Renal cortical epithelial cell (primary cell): ENCODE measurements around the gene PPID. TPM values are rescaled to one million over a fixed set of nuclear protein-coding genes. Genes with fewer than 3 reads are reported as not detected.
"Not testable (repeated sequence)": the region's sequence is repeated elsewhere in the genome, so short reads cannot be mapped to it uniquely, and the experiment has no call there.

Experiments used
- DNase-seq: peaks from one replicate; pipeline ENCODE4 v3.0.0-alpha.2; 2011; ENCODE audit warnings: low read depth
- total RNA-seq: library from RNA; depleted of rRNA; stranded (reverse); fragments of >200 nt; gene quantifications from 2 replicates; pipeline ENCODE4 v1.2.3, GENCODE V29; 2014

PPID gene
- total RNA-seq, result 38.0 and 46.0 TPM in 2 replicates

DNA sequence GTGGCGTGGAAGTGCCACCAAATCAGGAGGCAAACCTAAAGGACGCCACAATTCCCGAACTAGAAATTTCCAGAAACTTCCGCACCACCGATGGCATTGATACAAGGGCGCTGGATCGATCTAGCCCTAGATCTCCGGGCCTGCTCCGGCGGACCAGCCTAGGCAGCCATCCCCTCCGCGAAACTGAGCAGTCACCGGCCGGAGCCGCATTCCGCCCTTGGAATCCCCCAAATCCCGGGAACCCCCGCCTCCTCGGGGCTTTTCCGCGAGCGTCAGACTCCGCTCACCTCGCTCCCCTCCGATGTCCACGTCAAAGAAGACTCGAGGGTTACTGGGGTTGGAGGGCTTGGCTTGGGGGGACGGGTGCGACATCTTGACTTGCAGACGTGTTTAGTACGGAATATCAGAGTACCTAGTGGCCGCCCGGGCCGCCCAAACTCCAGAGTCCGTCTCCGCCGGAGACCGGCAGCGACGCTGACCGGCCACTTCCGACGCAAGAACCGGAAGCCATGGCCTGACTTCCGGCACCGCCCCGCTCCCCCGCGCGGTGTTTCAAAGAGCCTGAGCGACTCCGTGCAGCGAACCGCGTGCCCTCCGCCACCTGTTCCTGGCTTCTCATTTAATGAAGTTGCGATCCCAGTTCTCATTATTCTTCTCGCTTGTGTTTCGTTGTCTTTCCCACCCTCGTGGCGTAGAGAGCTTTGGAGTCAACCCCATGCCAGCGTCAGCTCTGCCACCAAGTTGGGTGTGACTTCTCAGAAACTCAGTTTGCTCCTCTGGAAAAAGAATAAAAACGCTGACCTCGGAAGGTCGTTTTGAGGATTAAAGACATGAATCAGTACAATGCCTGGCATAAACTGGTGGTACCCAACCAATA lies at the start of gene PPID:
Gene PPID, minus strand, starts transcription at position 480 of the 877 bp plus-strand sequence. Its CDS starts 108 bp downstream, at position 372.
- peak; percentile 61 for DNase-seq

DNA sequence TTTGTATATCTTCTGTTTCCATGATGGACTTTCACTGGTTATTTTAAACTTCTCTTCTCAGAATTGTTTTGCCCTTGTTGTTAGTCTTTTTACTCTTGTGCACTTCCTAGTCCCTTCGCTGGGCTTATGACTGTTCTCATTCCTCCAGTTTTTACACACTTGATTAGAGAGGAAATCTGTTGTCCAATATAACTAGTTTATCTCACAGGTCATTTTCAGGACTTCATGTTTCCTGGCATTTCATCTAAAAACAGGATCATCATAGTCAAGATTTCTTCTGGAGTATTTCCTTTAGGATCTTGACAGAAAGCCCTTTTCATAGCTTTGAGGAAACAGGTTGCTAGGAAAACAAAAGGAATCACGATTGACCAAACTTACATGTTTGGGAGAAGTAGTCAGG lies 48.6 kb upstream of the PPID start:
- no peak for DNase-seq

DNA sequence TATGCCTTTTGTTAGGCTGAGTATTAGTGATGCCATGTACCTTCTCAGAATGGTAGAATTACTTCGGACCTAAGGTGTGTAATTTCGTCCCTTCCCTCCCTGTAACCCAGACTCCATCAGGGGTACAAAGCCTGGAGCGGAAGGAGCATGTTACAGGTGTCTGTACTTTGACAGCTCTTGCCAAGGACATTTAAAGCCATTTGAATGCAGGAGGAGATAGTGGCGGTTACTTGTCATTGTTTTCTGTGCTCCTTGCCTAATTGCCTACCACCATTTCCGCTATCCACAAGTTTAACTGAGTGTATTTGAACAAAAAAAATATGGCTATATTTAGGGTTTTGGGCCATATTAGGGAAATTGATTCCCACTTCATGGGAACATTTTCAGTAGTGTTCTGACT lies 47.5 kb upstream of the PPID start:
- no peak for DNase-seq

DNA sequence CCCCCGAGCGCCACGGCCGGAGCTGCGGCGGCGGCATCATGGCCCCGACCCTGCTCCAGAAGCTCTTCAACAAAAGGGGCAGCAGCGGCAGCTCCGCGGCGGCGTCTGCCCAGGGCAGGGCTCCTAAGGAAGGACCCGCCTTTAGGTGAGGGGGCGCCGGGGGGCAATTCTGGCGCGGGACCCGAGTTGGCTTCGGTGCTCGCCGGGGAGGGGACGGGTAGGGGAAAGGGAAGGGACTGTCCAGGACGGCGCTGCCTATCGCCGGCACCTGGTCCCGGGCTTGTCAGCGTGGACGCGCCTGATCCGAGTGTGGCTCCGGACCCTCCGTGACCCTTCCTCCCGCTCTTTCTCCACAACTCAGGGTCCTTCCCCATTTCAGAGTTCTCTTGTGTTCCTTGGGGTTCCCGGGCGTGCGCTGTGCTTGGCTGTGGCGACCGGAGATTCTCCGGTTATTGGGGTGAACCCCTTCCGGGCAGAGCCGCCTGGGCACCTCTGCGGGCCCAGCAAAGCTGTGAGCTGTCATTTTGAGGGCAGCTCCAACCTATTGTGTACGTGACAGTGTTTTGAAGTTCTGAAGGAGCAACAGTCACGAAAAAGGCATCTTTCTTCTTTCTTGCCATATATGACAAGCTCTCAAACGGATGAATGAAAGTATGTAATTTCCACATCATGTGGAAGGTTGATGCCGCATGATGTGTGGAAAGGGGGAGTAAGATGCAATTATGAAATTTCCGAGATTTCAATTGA lies 46.2 kb upstream of the PPID start:
- no peak for DNase-seq

DNA sequence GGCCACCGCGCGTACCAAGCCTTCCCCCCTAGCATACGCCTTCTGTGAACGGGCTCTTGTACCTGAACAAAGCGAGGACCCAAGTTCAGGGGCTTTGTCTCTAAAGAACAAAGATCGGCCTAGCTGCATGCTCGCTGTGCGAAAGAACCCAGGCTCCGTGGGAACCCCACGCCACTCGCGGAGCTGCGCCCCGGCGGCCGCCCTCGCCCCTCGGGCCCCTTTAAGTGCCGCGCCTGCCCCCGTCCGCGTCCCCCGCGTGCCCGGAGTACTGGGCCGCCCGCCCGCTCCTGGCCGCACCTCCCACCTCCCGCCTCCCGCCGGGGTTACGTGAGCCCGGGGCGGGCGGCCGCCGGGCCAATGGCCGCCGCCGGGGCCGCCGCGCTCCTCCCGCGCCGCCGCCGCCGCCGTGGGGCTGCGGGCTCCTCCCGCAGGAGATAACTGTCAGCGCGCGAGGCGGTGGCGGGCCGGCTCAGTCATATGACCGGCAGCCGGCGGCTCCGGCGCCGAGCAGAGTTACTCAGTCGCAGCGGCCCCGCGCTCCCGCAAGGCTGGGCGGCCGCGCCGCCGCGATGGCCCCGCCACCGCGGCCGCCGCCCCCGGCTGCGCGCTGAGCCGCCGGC lies 45.5 kb upstream of the PPID start, which contains the start of gene FNIP2:
Gene FNIP2, plus strand, starts transcription at position 472 of the 620 bp plus-strand sequence. CDS start 187 bp downstream, outside the sequence.
- DNase-seq, result no peak

DNA sequence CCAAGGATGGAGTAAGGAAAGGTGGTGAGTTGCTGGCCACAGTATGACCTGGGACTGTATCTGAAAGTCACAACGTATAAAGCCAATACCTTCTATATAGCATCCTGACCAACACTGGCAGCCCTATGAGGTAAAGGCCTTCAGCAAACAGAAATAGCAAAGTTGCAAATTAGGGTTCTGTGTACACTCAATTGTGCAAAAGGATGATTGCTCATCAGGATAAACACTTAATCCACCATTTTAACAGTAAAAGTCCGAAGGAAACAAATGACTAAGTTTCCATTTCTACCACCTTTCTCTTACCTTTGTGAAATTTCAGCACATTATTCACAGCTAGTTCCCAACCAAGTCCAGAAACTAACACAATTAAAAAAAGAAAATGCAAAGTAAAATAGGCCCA lies 44.3 kb upstream of the PPID start:
- DNase-seq, result no peak

DNA sequence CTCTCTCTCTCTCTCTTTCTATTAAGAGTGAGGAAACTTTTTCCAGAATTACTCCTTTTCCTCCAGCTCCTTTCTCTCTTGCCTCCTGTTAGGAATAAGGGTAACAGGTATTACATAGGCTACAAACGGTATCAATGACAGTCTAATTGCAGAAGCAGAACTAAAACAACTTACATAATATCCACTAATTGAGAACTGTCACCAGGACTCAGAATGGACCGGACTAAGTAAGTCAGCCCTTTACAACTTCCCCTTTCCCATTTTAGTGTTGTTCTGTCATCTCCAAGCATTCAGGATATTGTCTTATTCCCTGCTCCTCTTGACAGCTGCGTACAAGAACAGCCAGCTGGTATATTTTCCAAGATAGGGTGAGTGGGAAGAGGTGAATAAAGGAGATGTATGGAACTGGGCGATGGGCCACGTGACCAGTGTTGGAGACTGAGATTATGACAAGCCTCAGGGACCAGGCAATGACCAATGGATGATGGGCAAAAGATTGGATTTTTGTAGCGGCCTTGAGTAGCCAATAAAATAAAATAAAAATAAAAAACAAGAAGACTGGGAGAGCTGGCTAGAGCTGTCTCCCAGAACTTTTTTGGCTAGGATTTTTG lies 43.3 kb upstream of the PPID start:
- no peak for DNase-seq

DNA sequence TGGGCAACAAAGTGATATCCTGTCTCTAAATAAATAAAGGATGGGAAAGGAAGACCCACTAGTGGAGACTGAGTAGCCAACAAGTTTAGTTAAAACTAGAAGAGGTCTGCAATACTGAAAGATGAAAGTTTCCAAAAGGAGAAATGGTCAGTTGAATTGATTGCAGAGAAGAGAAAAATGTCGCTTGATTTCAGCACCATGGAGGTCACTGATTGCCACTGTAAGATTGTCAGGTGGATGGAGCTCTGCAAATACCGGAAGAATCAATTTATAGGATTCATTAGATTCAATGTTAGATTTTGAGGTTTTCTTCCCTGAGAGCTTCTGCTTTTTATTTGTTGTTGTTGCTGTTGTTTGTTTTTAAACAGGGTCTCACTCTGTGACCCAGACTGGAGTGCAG lies 40.3 kb upstream of the PPID start:
- no peak for DNase-seq

DNA sequence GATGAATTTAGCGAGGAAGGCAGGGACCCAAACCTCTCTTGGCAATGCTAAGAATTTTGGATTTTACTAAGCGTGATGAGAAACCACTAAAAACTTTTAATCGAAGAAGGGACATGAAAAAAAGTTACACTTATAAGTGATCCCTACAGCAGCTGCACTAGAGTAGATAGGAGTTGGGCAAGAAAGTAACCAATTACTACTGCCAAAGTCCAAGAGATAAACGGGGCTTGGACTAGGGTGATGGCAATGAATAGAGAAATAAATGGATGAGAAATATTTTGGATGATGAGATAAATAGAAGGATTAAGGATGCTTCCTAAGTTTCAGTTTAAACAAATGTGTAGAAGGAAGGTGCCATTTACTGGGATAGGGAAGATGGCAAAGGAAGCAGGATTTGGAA lies 39.4 kb upstream of the PPID start:
- DNase-seq, result no peak

DNA sequence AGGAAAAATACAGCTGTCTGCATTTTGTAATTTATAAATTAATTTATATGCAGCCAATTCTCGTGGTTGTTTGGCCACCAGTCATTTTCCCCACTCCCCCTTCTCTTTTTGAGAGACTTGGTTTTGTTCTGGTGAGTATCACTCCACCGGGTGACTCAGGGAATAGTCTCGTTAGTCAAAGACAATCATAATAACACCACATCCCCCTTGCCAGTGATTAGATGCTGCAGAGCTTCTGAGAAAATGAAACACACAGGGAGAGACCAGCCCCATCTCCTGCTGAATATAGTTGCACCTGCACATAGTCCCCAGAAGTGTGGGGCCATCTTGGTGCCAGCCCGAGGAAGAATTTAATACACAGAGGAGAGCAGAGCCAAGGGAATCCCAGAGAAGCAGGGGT lies 37.7 kb upstream of the PPID start:
- no peak for DNase-seq

DNA sequence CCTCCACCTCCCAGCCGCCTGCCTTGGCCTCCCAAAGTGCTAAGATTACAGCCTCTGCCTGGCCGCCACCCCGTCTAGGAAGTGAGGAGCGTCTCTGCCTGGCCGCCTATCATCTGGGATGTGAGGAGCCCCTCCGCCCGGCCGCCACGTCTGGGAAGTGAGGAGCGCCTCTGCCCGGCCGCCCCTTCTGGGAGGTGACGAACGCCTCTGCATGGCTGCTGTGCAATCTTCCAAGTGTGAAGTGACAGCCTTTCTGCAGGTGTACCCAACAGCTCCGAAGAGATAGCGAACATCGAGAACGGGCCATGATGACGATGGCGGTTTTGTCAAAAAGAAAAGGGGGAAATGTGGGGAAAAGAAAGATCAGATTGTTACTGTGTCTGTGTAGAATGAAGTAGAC lies 36.3 kb upstream of the PPID start:
- DNase-seq, result not testable (repeated sequence)

DNA sequence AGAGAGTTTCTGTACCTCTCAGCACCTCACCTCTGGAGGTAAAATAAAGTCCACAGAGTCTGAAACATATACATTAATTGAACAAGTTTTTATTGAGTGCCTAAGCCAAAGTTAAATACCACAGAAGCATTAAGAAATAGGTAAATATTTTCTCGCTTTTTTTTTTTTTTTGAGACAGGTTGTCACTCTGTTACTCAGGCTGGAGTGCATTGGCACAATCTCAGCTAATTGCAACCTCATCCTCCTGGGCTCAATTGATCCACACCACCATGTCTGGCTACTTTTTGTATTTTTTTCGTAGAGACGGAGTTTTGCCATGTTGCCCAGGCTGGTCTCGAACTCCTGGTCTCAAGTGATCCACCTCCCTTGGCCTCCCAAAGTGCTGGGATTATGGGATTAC lies 35.5 kb upstream of the PPID start:
- DNase-seq, result no peak

DNA sequence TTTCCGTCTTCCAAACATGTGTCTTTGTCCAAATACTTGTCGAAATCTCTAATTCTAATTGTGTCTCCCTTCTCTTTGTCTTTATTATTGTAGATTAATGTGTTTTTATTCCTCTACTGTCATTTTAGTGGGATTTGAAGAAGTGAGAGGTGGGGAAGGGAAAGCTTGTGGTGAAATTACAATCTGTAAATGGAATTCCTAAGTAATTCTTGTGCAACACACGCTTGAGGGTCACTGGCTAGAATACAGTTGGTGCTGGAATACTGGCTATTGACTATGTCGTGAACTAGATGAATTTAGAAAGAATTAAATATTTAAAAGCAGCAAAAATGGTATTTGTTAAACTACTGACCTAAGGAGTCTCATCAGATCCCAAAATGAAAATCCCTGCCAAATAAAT lies 34.9 kb upstream of the PPID start:
- no peak for DNase-seq

DNA sequence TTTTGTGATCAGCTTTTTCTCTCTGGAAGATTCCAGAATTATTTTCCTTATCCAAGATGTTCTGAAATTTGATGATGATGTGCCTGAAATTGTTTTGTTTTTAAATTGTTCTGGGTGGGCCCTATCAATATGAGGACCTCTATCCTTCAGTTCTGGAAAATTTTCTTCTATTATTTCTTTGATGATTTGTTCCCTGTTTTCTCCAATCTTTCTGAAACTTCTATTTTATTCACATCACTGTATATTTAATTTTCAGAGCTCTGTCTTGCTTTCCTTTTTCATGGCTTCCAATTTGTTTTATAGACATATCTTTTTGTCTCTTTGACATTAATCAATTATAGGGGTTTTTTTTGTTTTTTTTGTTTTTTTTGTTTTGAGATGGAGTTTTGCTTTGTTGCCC lies 33.4 kb upstream of the PPID start:
- no peak for DNase-seq

DNA sequence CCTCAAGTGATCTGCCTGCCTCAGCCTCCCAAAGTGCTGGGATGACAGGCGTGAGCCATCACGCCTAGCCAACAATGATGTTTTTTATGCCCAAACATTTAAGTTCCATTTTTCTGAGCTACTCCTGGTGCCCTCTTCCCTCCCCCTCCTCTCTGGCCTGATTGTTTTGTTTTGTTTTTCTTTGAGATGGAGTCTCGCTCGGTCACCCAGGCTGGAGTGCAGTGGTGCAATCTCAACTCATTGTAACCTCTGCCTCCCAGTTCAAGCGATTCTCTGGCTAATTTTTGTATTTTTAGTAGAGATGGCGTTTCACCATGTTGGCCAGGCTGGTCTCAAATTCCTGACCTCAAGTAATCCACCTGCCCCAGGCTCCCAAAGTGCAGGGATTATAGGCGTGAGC lies 32.6 kb upstream of the PPID start:
- not testable (repeated sequence) for DNase-seq

DNA sequence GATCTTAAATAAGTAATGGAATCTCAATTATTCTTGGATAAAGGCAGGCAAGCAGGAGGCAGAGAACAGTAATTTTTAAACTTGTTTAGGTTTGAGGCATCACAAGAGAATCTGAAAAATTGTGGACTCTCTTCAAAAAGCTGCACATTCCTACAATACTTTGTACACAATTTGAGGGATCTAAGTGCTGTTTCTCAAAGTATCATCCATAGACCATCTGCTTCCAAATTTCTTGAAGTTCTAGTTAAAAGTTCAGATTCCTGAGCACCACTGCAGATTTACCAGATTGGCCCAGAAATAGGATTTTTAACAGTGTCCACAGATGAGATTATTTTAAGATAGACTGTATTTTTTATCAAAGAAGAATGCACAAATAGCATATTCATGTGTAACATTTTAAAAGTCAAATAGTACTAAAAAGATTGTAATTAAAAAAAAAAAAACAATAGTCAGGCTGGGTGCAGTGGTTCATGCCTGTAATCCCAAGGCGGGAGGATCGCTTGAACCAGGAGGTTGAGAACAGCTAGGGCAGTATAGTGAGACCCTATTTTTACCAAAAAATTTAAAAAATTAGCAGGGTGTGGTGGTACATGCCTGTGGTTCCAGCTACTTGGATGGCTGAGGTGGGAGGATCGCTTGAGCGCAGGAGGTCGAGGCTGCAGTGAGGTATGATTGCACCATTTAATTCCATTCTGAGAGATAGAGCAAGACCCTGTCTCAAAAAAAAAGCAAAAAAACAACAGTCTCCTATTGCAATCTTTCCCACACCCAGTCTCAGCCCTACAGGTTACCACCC lies 31.4 kb upstream of the PPID start:
- DNase-seq, result no peak

DNA sequence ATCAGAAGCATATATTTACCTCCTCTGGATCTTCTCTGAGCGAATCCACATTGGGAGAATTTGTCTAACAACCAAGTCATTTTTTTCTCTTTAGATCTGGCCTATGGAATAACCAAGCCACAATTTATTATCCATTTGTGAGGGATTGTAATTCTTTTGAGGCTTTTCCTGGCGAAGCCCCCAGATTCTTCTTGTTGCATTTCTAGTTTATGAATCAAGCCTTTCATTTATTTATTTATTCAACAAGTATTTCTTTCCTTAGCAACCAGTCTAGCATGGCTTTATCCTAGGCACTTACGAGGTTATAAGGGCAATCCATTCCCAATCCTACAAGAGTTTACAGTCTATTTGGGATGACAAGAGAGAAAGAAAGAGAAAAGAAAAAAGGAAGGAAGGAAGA lies 27.2 kb upstream of the PPID start:
- DNase-seq, result no peak

DNA sequence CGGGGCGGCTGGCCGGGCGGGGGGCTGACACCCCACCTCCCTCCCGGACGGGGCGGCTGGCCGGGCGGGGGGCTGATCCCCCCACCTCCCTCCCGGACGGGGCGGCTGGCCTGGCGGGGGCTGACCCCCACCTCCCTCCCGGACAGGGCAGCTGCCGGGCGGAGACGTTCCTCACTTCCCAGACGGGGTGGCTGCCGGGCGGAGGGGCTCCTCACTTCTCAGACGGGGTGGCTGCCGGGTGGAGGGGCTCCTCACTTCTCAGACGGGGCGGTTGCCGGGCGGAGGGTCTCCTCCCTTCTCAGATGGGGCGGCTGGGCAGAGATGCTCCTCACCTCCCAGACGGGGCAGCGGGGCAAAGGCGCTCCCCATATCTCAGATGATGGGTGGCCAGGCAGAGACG lies 23.3 kb upstream of the PPID start:
- DNase-seq, result not testable (repeated sequence)

DNA sequence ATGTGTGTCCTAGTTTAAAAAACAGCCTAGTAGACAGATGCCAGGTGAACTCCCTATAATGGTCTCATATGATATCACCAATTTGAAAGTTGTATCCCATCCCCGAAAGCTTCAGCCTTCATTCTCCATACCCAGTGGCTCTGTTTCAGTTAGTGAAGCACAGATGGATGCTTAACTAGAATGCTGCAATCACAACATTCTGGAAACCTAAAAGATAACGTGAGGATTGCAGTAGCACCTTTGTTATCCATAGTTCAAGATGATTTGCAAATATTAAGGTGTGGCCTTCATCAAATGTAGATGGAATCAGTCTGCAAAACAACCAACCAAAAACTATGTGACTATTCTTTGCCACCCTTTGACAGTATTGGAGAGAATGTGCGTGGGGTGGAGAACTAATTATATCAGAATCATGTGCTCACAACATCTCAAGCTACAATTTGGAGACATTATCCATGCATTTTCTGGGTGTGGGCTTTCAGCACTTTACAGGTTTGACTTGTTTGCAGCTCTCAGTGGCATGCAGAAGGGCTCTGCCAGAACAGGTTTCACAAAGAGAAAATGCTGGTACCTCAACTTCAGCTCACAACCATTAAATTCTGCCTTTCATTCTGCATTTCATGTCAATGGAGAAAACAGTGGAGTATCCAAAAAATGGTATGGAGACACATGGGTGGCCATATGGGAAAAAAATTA lies 18.3 kb upstream of the PPID start:
- no peak for DNase-seq

DNA sequence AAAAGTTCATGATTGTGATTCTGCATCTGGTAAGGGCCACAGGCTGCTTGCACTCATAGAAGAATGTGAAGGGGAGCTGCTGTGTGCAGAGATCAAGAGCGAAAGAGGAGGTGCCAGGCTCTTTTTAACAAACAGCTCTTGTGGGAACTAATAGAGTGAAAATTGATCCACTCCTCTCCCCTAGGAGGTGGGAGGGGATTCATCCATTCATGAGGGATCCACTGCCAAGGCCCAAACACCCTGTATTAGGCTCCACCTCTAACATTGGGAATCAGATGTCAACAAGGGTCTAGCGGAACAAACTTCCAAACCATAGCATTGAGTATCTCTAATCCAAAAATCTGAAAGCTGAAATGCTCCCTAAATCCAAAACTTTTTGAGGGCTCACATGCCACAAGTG lies 16.4 kb upstream of the PPID start:
- no peak for DNase-seq

DNA sequence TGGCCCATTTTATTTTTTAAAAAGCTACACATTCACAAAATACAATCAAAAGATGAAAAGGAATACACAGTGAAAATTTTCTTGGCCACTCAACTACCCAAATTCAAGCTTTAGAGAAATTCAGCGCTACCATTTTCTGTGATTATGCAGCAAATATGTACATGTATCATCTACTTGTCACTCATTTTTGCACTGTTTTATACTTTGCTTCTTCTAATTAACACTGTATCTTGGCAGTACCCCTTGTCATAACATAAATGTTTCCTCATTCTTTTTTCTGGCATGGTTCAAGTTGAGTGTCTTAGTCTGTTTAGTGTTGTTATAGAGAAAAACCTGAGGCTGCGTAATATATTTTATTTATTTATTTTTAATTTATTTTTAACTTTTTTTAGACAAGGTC lies 15.7 kb upstream of the PPID start:
- DNase-seq, result no peak
